ENCODE data around the gene PXMP4.

GRCh38 chr20:33676121-33676520 lies 44.0 kb downstream of the PXMP4 start:
- TF ChIP-seq POLR2A (IDR thresholded peaks at IDR 0.05; ENCODE audit: low read depth, low read length) (no peak), SMC3 (IDR thresholded peaks at IDR 0.05; ENCODE audit: low read depth, low read length) (no peak), CTCF (conservative IDR thresholded peaks at IDR 0.05; ENCODE audit: low read depth, low read length) (no peak), RFX5 (IDR thresholded peaks at IDR 0.05; ENCODE audit: low read depth, low read length) (no peak), RAD21 (IDR thresholded peaks at IDR 0.05; ENCODE audit: low read length) (no peak), MAZ (IDR thresholded peaks at IDR 0.05; ENCODE audit: borderline replicate concordance, low read depth, low read length) (no peak), ELK1 (IDR thresholded peaks at IDR 0.05; ENCODE audit: borderline replicate concordance, low read depth, low read length) (no peak), MAFK (IDR thresholded peaks at IDR 0.05; ENCODE audit: low read depth, low read length) (no peak), CHD1 (IDR thresholded peaks at IDR 0.05; ENCODE audit: low read depth, low read length) (no peak), NFE2L2 (IDR thresholded peaks at IDR 0.05; ENCODE audit: low read depth, low read length) (no peak), CEBPB (IDR thresholded peaks at IDR 0.05; ENCODE audit: low read depth, low read length) (no peak), BHLHE40 (IDR thresholded peaks at IDR 0.05; ENCODE audit: low read depth, low read length) (no peak), RCOR1 (IDR thresholded peaks at IDR 0.05; ENCODE audit: insufficient replicate concordance, low read length) (no peak)
